Keratinocyte (primary cell): ENCODE measurements around the gene TRAM2. TPM values are rescaled to one million over a fixed set of nuclear protein-coding genes. Genes with fewer than 3 reads are reported as not detected.

ENCODE experiments used
- DNase-seq: peaks from one replicate; pipeline ENCODE4 v3.0.0-alpha.2; 2011; ENCODE audit warnings: low read depth, missing footprints, low spot score
- FAIRE-seq: peaks from 2 replicates; lab custom pipeline; 2011; peaks lifted over from hg19 to GRCh38; lab: Jason Lieb, UNC
- H2AFZ ChIP-seq: 2 replicates; pipeline ENCODE4 v1.6.0; 2012; ENCODE audit warnings: low read length, control low read depth, inconsistent platforms; ENCODE audit not compliant: control insufficient read depth
- H3K27ac ChIP-seq: 2 replicates; pipeline ENCODE4 v1.5.1; 2011; ENCODE audit warnings: low read length; ENCODE audit not compliant: control insufficient read depth, insufficient read depth
- H3K27me3 ChIP-seq: 3 replicates; pipeline ENCODE4 v1.6.0; 2011; ENCODE audit warnings: low read length; ENCODE audit not compliant: control insufficient read depth, insufficient read depth; ENCODE audit errors: extremely low read depth
- H3K36me3 ChIP-seq, 2 experiments: 2 replicates in 1 of 2; 3 replicates in 1 of 2; pipeline ENCODE4 v1.5.1; 2011; ENCODE audit warnings: low read length in 2 of 2, mild to moderate bottlenecking in 1 of 2; ENCODE audit not compliant: control insufficient read depth in 2 of 2, insufficient read depth in 2 of 2; ENCODE audit errors: extremely low read depth in 1 of 2
- H3K4me1 ChIP-seq: 3 replicates; pipeline ENCODE4 v1.5.1; 2011; ENCODE audit warnings: low read length; ENCODE audit not compliant: control insufficient read depth, insufficient read depth; ENCODE audit errors: extremely low read depth
- H3K4me2 ChIP-seq: 3 replicates; pipeline ENCODE4 v1.6.0; 2011; ENCODE audit warnings: low read depth, low read length; ENCODE audit not compliant: control insufficient read depth, insufficient read depth; ENCODE audit errors: extremely low read depth
- H3K4me3 ChIP-seq, 3 experiments: fragments of 200-600 bp in 1 of 3; sonication (generic) in 1 of 3; 2 replicates in 2 of 3; 3 replicates in 1 of 3; pipeline ENCODE4 v1.5.1; 2011 to 2016; ENCODE audit warnings: low read length in 3 of 3, mild to moderate bottlenecking in 3 of 3, control low read depth in 2 of 3, inconsistent platforms in 1 of 3, low read depth in 1 of 3, mixed read lengths in 1 of 3, mixed run types in 1 of 3, moderate library complexity in 1 of 3; ENCODE audit not compliant: control insufficient read depth in 2 of 3, insufficient read depth in 2 of 3; ENCODE audit errors: extremely low read depth in 1 of 3
- H3K79me2 ChIP-seq: 2 replicates; pipeline ENCODE4 v1.6.0; 2012; ENCODE audit warnings: low read length; ENCODE audit not compliant: control insufficient read depth, insufficient read depth
- H3K9ac ChIP-seq: 3 replicates; pipeline ENCODE4 v1.6.0; 2011; ENCODE audit warnings: low read length; ENCODE audit not compliant: control insufficient read depth, insufficient read depth; ENCODE audit errors: extremely low read depth
- H3K9me1 ChIP-seq: 3 replicates; pipeline ENCODE4 v1.6.0; 2011; ENCODE audit warnings: low read length; ENCODE audit not compliant: control insufficient read depth, insufficient read depth; ENCODE audit errors: extremely low read depth
- H3K9me3 ChIP-seq: 2 replicates; pipeline ENCODE4 v1.5.1; 2012; ENCODE audit warnings: low read depth, low read length; ENCODE audit not compliant: control insufficient read depth
- H4K20me1 ChIP-seq: 3 replicates; pipeline ENCODE4 v1.6.0; 2011; ENCODE audit warnings: low read length; ENCODE audit not compliant: control insufficient read depth, insufficient read depth; ENCODE audit errors: extremely low read depth
- EZH2 ChIP-seq: IDR thresholded peaks from one replicate; pipeline ENCODE4 v1.6.1; 2012; ENCODE audit warnings: inconsistent platforms, mild to moderate bottlenecking, low read length, moderate library complexity
- dilution Hi-C: fragments of 300-500 bp; cut with MboI; formaldehyde crosslinking; loops from one replicate; pipeline ENCODE4 v1.7.0; 2020; ENCODE audit warnings: low sequenced_read_pairs; ENCODE audit not compliant: extremely low pct_ligation_motif_present
- polyA plus RNA-seq, 5 experiments: library from polyadenylated mRNA; depleted of rRNA in 3 of 5; stranded (reverse) in 3 of 5; stranded (forward) in 1 of 5; unstranded in 1 of 5; fragments of >200 nt; gene quantifications; 1 replicate in 1 of 5; 2 replicates in 3 of 5; 3 replicates in 1 of 5; pipeline versions ENCODE4 v1.2.1 to v1.2.3, GENCODE V29; 2011 to 2012; ENCODE audit warnings: missing spikeins in 2 of 5, low read depth in 1 of 5, low replicate concordance in 1 of 5
- TF ChIP-seq, protein P1 (sequence below), 3 experiments: IDR thresholded peaks in 1 of 3; conservative IDR thresholded peaks in 1 of 3; optimal IDR thresholded peaks in 1 of 3; 2 replicates in 2 of 3; 3 replicates in 1 of 3; pipeline versions ENCODE3 to v1.5.1; 2011; ENCODE audit warnings: low read length in 3 of 3, mild to moderate bottlenecking in 3 of 3, moderate library complexity in 2 of 3, control low read depth in 1 of 3, inconsistent platforms in 1 of 3; ENCODE audit not compliant: insufficient read depth in 2 of 3; ENCODE audit errors: extremely low read depth in 1 of 3

Gene TRAM2
- polyA plus RNA-seq, 1 donor (not counting 4 experiments of a cell fraction or from before 2014, with no cell fraction given) = 9.2 TPM

DNA sequence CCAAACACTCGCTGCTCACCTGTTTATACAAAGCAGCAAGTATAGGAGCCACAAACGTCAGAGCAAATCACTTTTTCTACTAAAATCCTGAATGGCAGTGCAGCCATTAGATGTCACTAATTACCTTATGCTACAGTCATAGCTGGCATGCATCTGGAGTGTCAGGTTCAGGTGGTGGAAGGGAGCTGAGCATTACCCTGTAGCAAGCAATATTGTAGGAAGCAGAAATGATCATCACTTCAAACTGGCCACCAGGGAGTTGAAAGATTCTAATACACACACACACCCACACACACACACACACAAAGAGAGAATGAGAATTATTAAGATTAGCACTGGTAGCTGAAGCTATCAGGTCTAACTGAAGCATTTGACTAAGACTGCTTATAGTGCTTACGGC is 80.9 kb downstream of the TRAM2 start:
- no peak for DNase-seq
- no peak overlapping the region for H3K4me2 ChIP-seq
- no peaks in the 10 kb centered on the region for H3K9me3 ChIP-seq
- dilution Hi-C loops = no loop called here
- no peaks in the 10 kb centered on the region for H4K20me1 ChIP-seq
- H3K9me1 ChIP-seq = no peaks in the 10 kb centered on the region
- FAIRE-seq = no peak
- TF ChIP-seq, protein P1, sequence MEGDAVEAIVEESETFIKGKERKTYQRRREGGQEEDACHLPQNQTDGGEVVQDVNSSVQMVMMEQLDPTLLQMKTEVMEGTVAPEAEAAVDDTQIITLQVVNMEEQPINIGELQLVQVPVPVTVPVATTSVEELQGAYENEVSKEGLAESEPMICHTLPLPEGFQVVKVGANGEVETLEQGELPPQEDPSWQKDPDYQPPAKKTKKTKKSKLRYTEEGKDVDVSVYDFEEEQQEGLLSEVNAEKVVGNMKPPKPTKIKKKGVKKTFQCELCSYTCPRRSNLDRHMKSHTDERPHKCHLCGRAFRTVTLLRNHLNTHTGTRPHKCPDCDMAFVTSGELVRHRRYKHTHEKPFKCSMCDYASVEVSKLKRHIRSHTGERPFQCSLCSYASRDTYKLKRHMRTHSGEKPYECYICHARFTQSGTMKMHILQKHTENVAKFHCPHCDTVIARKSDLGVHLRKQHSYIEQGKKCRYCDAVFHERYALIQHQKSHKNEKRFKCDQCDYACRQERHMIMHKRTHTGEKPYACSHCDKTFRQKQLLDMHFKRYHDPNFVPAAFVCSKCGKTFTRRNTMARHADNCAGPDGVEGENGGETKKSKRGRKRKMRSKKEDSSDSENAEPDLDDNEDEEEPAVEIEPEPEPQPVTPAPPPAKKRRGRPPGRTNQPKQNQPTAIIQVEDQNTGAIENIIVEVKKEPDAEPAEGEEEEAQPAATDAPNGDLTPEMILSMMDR (optimal IDR thresholded peaks at IDR 0.05 in 1 of 3, IDR thresholded peaks at IDR 0.05 in 1 of 3, conservative IDR thresholded peaks at IDR 0.05 in 1 of 3; ENCODE audit: extremely low read depth in 1 of 3, insufficient read depth in 2 of 3, low read length in 3 of 3) = no peak
- TF ChIP-seq EZH2 = no peak
- H3K27ac ChIP-seq = no peak overlapping the region
- no peak overlapping the region for H3K4me3 ChIP-seq
- H3K36me3 ChIP-seq = peaks cover 0 to 2% of the 10 kb centered on the region in 2 experiments
- peaks cover 17% of the 10 kb centered on the region for H3K4me1 ChIP-seq
- no peak overlapping the region for H2AFZ ChIP-seq
- no peaks in the 10 kb centered on the region for H3K27me3 ChIP-seq
- no peak overlapping the region for H3K9ac ChIP-seq
- H3K79me2 ChIP-seq = no peaks in the 10 kb centered on the region

DNA sequence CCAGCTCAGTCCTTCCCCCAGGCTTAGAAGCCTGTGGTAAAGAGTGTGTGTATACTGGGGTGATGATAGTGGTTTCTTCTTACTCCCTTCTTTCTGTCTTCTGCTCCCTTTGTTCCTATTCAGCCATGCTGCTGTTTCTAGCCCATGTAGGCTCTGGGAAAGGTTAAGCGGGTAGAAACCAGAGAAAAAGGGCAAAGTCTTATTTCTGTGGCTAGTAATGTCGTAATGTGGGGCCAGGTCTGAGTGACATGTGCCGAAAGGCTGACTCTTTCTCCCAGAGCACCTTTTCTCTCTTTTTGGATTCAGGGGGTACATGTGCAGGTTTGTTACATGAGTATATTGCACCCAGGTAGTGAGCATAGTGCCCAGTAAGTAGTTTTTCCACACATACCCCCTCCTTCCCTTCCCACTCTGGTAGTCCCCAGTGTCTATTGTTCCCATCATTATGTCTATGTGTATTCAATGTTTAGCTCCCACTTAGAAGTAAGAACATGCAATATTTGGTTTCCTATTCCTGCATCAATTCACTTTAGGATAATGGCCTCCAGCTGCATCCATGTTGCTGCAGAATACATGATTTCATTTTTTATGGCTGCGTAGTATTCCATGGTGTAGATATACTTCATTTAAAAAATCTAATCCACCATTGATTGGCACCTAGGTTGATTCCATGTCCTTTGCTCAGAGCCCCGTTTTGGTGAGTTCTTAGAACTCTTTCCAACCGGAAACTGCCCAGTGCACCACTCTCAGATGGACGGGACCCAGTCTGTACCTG is 82.4 kb downstream of the TRAM2 start:
- H3K9ac ChIP-seq = no peak overlapping the region
- H3K4me1 ChIP-seq = peaks cover 8% of the 10 kb centered on the region
- no peak for FAIRE-seq
- dilution Hi-C loops = no loop called here
- no peaks in the 10 kb centered on the region for H3K9me3 ChIP-seq
- no peak overlapping the region for H3K4me3 ChIP-seq
- DNase-seq = no peak
- H3K36me3 ChIP-seq = peaks cover 0 to 2% of the 10 kb centered on the region in 2 experiments
- TF ChIP-seq EZH2 = no peak
- TF ChIP-seq, protein P1 (optimal IDR thresholded peaks at IDR 0.05 in 1 of 3, IDR thresholded peaks at IDR 0.05 in 1 of 3, conservative IDR thresholded peaks at IDR 0.05 in 1 of 3; ENCODE audit: extremely low read depth in 1 of 3, insufficient read depth in 2 of 3, low read length in 3 of 3) = no peak
- H3K27me3 ChIP-seq = no peaks in the 10 kb centered on the region
- no peaks in the 10 kb centered on the region for H3K79me2 ChIP-seq
- H3K4me2 ChIP-seq = no peak overlapping the region
- H3K27ac ChIP-seq = no peak overlapping the region
- H2AFZ ChIP-seq = no peak overlapping the region
- H3K9me1 ChIP-seq = no peaks in the 10 kb centered on the region
- H4K20me1 ChIP-seq = no peaks in the 10 kb centered on the region
